ENCODE measurements around the gene PHLPP1.

PHLPP1 gene

GRCh38 chr18:62810682-62811081, 95.3 kb downstream of the PHLPP1 start:
- no peak for DNase-seq (ENCODE audit: low spot score)

- no peak for DNase-seq (ENCODE audit: low spot score)
Observed at GRCh38 chr18:62811674-62812073, 96.3 kb downstream of the PHLPP1 start.

DNA sequence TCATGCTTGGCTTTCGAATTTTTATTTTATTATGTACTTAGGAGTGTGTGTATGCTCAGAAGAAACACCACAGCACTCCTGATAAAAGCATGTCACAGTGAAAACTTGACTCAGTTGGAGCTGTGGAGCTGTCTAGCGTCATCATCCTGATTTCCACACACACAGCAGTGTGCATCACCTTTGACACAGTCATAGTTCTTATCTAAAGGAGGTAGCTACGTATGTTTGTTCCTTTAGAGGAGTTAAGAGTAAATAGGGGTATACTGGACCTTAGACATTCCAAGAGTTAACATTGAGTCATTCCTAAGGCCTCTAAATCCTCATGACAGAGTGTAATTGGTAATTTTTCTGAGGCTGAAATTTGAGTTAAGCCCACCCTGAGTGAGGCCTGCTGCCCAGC, 96.9 kb downstream of the PHLPP1 start:
- DNase-seq (ENCODE audit: low spot score) = no peak

DNA sequence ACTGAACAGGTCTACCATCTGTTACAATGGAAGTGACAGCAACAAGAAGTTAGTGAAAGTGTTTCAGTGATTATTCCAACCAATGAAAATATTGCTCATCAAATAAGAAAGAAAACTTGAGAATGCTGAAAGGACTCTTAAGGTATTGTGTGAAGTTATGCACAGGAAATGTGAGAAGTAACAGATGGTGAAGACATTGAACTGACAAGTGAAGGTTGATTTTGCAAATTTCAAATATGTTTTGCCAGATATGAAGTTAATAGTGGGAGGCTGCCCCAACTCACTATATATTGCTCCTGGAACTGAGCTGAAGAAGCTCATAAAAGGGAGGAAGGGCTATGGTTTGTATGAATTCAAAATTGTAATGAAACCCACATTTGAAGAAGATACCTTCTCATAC, 97.5 kb downstream of the PHLPP1 start:
- no peak for DNase-seq (ENCODE audit: low spot score)

DNA sequence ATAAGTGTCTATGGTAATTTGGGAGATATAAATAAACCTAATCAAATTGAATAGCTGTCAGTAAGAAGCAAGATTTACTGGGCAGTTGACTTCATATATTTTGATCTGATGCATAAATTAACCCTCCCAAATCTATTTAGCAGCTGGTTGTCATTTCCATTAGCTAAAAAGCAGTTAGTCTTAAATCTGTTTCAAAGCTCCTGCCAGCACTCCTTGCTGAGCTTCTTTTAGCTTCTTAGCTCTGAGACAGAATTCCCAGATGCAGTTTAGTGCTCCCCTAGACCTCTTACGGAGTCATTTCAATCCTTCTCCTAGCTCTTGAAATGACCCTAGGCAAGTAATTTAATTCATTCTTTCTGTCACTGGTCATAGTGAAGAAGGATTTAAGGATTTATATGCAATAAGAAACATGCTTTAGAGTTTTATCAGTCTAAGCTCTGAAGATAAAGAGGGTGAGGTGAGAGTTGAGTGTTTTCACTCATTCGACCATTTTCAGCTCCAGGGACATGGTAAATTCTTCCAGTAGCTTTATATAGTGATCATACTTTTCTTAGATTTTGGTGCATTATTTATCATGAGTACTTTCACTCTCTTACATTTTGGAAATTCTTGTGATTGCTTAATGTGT, 98.9 kb downstream of the PHLPP1 start:
- DNase-seq (ENCODE audit: low spot score) = no peak

DNA sequence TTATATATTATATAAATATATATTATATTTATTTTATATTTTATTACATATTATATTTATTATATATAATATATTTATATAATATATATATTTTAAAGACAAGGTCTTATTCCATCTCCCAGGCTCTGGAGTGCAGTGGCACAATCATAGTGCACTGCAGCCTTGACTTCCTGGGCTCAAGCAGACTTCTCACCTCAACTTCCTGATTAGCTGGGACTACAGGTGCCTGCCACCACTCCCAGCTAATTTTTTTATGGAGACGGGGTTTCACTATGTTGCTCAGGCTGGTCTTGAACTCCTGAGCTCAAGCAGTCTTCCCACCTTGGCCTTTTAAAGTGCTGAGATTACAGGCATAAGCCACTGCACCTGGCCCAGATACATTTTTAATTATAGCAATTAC, 110.0 kb downstream of the PHLPP1 start:
- DNase-seq (ENCODE audit: low spot score) = no peak

- DNase-seq (ENCODE audit: low spot score) = no peak
Observed at GRCh38 chr18:62827397-62827796, 112.1 kb downstream of the PHLPP1 start.

- no peak for DNase-seq (ENCODE audit: low spot score)
Observed at GRCh38 chr18:62828091-62828640, 112.8 kb downstream of the PHLPP1 start.

DNA sequence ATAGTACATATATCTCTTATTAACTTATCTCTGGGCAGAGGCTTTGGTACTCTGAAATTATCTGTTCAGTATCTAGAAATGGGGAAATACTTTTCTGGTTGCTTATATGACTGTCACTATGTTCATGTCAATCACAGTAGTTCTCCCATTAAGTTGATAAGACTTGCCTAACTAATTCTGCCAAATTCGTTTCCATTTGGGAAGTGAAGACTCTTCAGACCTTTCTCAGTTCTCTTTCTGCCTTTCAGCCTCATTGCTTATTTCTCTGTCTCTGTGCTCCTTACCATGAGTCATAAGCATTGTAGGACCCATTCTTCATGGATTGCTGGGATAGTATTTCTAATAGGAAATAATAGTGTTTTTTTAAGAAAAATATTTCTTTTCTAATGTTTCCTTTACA, 113.5 kb downstream of the PHLPP1 start:
- DNase-seq (ENCODE audit: low spot score) = no peak

- DNase-seq (ENCODE audit: low spot score) = no peak
Observed at GRCh38 chr18:62829936-62830335, 114.6 kb downstream of the PHLPP1 start.

GRCh38 chr18:62832282-62832681, 116.9 kb downstream of the PHLPP1 start:
- no peak for DNase-seq (ENCODE audit: low spot score)

DNA sequence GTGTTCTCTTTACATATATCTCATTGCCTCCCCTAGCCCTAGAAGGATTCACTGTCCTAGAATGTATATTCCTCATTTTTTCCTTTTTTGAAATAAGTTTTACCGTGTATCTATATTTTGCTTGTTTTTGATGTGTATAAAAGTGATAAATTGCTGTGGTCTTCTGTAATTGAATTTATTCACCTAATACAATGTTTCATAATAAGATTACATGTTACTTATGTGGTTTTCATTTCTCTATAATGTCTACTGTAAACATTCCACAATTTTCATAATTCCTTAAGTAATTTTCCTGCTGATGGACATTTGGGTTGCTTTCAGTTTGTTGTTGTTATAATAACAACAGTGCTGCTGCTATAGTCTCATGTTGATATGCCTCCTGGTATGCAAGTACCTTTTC, 118.2 kb downstream of the PHLPP1 start:
- no peak for DNase-seq (ENCODE audit: low spot score)

DNA sequence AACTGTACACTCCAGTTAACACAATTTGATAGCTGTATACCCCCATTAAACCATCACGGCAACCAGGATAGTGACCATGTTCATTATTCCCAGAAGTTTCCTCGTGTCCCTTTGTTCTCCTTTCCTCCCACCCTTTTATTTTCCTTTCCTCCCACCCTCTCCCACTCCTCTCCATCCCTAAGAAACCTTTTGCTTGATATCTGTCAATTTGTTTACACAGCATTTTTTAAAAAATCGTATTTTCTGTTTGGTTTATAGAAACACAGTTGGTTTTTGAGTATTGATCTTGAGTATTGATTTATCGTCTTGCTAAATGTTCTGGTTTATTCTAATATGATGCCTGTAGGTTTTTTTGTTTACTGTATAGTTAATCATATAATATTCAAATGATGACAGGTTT, 119.4 kb downstream of the PHLPP1 start:
- DNase-seq (ENCODE audit: low spot score) = no peak

DNA sequence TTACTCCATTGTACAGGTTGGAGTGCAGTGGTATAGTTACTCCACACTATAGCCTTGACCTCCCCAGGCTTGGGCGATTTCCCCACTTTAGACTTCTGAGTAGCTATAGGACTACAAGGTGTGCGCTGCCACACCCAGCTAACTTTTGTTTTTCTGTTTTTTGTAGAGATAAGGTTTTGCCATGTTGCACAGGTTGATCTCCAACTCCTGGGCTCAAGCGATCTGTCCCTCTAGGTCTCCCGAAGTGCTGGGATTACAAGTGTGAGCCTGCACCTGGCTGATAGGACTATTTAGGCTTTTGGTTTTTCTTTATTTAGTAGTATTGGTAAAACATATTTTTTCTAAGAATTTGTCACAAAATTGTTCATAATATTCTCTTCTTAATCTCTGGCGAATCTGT, 121.7 kb downstream of the PHLPP1 start:
- DNase-seq (ENCODE audit: low spot score) = no peak

DNA sequence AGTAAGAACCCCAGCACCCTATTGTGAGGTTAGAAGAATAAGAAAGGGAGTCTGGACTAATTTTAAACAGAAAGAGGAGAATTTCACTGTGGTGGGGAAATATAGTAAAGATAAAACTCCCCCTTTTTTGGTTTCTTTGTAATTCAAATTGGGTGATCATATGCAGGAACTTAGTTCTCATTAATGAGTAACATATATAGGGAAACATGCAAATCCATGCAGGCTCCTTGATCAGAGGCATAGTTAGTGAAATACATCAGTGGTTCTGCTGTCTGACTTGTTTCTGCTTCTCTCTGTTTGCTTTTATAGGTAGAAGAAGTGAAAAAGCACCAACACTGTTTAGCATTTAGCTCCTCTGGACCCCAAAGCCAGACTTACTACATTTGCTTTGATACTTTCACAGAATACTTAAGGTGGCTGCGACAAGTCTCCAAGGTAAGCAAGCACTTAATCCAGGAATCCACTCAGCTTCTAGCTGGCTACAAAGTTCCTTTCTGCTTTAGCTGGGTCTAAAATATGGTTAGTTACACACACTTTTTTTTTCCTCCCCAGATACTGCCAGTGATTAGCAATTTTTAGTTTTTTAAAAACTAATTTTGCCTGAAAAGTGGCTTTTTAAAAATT, 123.2 kb downstream of the PHLPP1 start:
- DNase-seq (ENCODE audit: low spot score) = no peak

DNA sequence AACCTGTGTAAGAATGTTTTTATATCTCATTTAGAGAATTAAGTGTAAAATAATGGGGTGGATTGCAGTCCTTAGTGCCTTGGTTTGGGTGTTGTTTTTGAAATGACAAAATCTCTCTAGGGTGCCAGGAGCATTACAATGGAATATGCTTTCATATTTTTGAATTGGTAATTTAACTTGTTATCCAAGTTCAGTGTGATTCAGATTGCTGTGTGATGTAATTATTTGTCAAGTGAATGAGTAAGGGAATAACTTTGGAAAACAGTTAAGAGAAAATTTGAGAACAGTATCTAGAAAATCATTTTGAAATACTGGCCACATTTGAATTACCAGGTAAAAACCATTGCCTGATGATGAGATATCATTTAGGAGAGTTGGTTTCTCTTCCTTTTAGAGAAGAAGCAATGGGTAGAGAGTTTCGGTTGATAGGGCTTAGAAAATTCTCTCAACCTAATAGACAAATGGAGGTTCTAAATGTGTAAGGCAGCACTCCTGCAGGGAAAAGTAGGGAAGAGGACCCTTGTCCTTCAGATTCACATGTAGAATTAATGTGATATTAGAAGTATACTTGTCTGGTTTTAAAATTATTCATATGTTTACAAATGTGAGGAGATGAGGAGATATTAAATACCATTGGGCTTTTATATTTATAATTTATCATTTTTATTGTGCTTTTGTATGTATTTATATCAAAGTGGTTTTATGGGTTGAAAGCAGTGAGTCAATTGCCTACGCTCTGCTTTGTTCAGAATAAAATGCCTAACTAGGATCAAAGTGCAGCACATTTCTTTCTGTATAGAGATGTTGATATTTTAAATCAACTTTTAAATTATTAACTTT, 124.8 kb downstream of the PHLPP1 start:
- no peak for DNase-seq (ENCODE audit: low spot score)

- no peak for DNase-seq (ENCODE audit: low spot score)
Observed at GRCh38 chr18:62841405-62841804, 126.1 kb downstream of the PHLPP1 start.

DNA sequence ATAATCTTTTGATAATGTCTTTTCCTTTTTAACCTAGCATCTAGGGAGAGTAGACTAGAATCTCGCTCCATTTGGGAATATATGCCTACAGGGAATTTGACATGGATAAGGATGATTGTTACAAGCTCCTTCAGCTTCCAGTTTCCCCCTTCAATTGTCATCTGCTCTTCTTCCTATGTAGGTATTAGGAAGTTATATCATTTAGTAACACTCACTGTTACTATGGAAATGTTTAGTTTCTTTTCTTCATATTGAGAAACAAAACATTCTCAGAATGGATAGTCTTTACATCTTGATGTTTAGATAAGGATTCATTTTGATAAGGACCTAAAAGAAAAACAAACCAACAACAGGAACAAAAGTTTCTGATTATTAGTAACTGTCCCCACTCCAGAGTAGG, 127.6 kb downstream of the PHLPP1 start:
- no peak for DNase-seq (ENCODE audit: low spot score)

DNA sequence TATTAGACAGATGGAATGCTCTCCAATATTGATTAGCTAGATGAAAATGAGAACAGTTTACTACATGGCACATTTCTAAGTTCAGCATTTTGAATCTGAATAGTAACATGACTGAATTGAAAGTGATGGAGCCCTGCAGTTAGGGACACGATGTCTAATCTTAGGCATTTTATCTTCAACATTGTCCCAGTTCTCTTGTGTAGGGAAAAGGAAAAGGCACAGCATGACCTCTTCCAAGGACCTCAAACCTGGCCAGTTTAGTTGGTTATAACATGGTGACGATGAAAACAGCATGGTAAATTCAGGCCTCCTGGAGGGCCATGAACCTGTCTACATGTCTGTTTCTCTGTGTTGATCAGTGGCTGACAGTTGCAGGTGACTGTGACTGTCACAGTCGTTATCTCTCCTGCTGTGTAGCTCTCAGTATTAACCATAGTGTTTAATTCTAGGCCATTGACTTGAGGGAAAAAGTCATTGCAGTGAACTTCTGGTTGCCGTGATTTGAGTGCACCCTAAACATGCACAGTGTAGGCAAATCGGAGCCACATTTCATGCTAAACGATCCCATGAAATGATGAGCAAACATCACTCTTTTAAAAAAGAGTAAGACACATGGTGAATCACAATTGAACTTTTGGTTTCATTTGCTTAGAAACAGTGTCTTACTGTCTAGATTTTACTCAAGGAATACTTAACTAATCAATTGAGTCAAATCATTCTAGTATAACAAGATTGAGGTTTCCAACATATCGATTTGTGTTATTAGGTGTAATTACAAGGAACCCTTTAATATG, 129.7 kb downstream of the PHLPP1 start:
- DNase-seq (ENCODE audit: low spot score) = no peak

GRCh38 chr18:62846313-62846712, 131.0 kb downstream of the PHLPP1 start:
- no peak for DNase-seq (ENCODE audit: low spot score)

DNA sequence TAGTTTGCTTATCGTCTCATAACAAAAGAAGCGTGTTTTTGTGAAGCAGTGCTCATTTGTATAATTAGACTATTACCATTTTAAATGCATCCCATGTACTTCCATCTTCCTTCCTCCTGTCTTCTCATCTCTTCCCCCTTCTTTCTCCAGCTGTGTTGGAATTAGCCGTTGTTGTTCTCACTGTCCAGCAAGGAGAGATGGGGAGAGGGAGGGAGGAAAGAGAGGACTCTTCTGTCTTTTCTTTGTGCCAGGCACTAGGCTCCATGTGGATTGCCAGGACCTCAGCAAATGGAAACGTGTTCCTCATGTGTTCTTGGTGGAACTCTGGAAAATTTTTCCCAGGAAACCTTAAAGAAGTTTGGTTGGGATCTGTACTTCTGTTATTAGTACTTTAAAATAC, 131.7 kb downstream of the PHLPP1 start:
- no peak for DNase-seq (ENCODE audit: low spot score)

GRCh38 chr18:62848946-62849345, 133.6 kb downstream of the PHLPP1 start:
- DNase-seq (ENCODE audit: low spot score) = no peak

All from NAMALWA (cell line).